HCT116 (cell line): Measurements from ENCODE around the gene C20orf141.

Experiments
- CBX3 ChIP-seq: IDR thresholded peaks from 2 replicates; pipeline ENCODE4 v1.6.1; 2012; ENCODE audit warnings: low read depth
- CTCF ChIP-seq, 3 experiments: fragments of 200-600 bp in 1 of 3; sonication (generic) in 1 of 3; IDR thresholded peaks in 2 of 3; conservative IDR thresholded peaks in 1 of 3; 2 replicates each; pipeline ENCODE4 v1.5.1; 2012 to 2017; ENCODE audit warnings: low read depth in 2 of 3, low read length in 2 of 3, antibody characterized with exemption in 1 of 3, borderline replicate concordance in 1 of 3, control low read depth in 1 of 3, mild to moderate bottlenecking in 1 of 3, mixed read lengths in 1 of 3, mixed run types in 1 of 3, moderate library complexity in 1 of 3; ENCODE audit not compliant: insufficient read depth in 1 of 3
- EZH2 ChIP-seq: fragments of 200-600 bp; sonication (generic); IDR thresholded peaks from 2 replicates; pipeline ENCODE4 v1.6.1; 2017; ENCODE audit warnings: antibody characterized with exemption, mixed run types
- POLR2A ChIP-seq: IDR thresholded peaks from 2 replicates; pipeline ENCODE4 v1.7.0; 2011; ENCODE audit warnings: borderline replicate concordance; ENCODE audit not compliant: insufficient read depth, insufficient read length; ENCODE audit errors: extremely low read depth
- POLR2AphosphoS5 ChIP-seq: IDR thresholded peaks from 2 replicates; pipeline ENCODE4 v1.6.1; 2011; ENCODE audit warnings: mild to moderate bottlenecking, low read depth, low read length, moderate library complexity
- REST ChIP-seq: IDR thresholded peaks from 2 replicates; pipeline ENCODE4 v1.6.1; 2012; ENCODE audit warnings: low read depth
- SRF ChIP-seq: IDR thresholded peaks from 2 replicates; pipeline ENCODE4 v1.6.1; 2012; ENCODE audit warnings: low read depth
- TCF7L2 ChIP-seq: IDR thresholded peaks from 2 replicates; pipeline ENCODE4 v1.7.0; 2011; ENCODE audit warnings: borderline replicate concordance, inconsistent platforms; ENCODE audit not compliant: insufficient read depth, insufficient read length; ENCODE audit errors: extremely low read depth
- YY1 ChIP-seq: IDR thresholded peaks from 2 replicates; pipeline ENCODE4 v1.6.1; 2011; ENCODE audit warnings: low read length, low read depth, moderate library complexity, mild to moderate bottlenecking; ENCODE audit not compliant: insufficient replicate concordance; ENCODE audit errors: extremely low read depth
- ZNF274 ChIP-seq: fragments of 200-500 bp; sonication (Bioruptor generic); IDR thresholded peaks from 2 replicates; pipeline ENCODE4 v1.6.1; 2014; ENCODE audit warnings: mild to moderate bottlenecking, low read depth, low read length, inconsistent platforms

GRCh38 chr20:2775139-2775538, 39.6 kb upstream of the C20orf141 start:
- TF ChIP-seq CTCF (IDR thresholded peaks at IDR 0.05 in 2 of 3, conservative IDR thresholded peaks at IDR 0.05 in 1 of 3; ENCODE audit: borderline replicate concordance in 1 of 3, insufficient read depth in 1 of 3, low read depth in 2 of 3, low read length in 2 of 3): no peak
- no peak for TF ChIP-seq POLR2A
- no peak for TF ChIP-seq EZH2
- no peak for TF ChIP-seq POLR2AphosphoS5
- no peak for TF ChIP-seq SRF
- TF ChIP-seq REST: no peak
- no peak for TF ChIP-seq ZNF274
- no peak for TF ChIP-seq CBX3
- no peak for TF ChIP-seq TCF7L2
- TF ChIP-seq YY1: no peak
